Kidney (tissue), 14 donors: Measurements from ENCODE around the gene KCTD2. TPM values are rescaled to one million over a fixed set of nuclear protein-coding genes. Genes with fewer than 3 reads are reported as not detected.

Experiments used
- DNase-seq, 5 donors: peaks; one replicate each; pipeline ENCODE4 v3.0.0-alpha.2; 2013 to 2020
- FAIRE-seq: peaks from 2 replicates; lab custom pipeline; 2012; peaks lifted over from hg19 to GRCh38; lab: Jason Lieb, UNC
- H3K27ac ChIP-seq, 2 donors: one replicate each; pipeline ENCODE4 v1.7.0; 2013; ENCODE audit warnings: low read depth in 2 of 2, low read length in 2 of 2, inconsistent platforms in 1 of 2
- H3K27me3 ChIP-seq: one replicate; pipeline ENCODE4 v1.7.1; 2013; ENCODE audit warnings: low read length, inconsistent platforms; ENCODE audit not compliant: control insufficient read depth, insufficient read depth
- H3K36me3 ChIP-seq, 3 donors: one replicate each; pipeline versions ENCODE4 v1.7.0 to v1.7.1; 2013; ENCODE audit warnings: low read length in 3 of 3, control low read depth in 1 of 3, inconsistent platforms in 1 of 3; ENCODE audit not compliant: insufficient read depth in 3 of 3, control insufficient read depth in 2 of 3
- H3K4me1 ChIP-seq, 3 donors: one replicate each; pipeline versions ENCODE4 v1.7.0 to v1.7.1; 2013; ENCODE audit warnings: low read length in 3 of 3, inconsistent platforms in 1 of 3, low read depth in 1 of 3; ENCODE audit not compliant: control insufficient read depth in 2 of 3, insufficient read depth in 2 of 3
- H3K4me3 ChIP-seq, 3 donors: one replicate each; pipeline versions ENCODE4 v1.7.0 to v1.8.1; 2013; ENCODE audit warnings: low read length in 3 of 3, control low read depth in 1 of 3, inconsistent platforms in 1 of 3
- H3K9ac ChIP-seq, 3 donors: one replicate each; pipeline versions ENCODE4 v1.7.0 to v1.7.1; 2013; ENCODE audit warnings: low read length in 3 of 3, control low read depth in 1 of 3, inconsistent platforms in 1 of 3
- H3K9me3 ChIP-seq, 3 donors: one replicate each; pipeline versions ENCODE4 v1.7.0 to v1.7.1; 2013; ENCODE audit warnings: low read length in 3 of 3, control low read depth in 1 of 3, inconsistent platforms in 1 of 3; ENCODE audit not compliant: control insufficient read depth in 2 of 3, insufficient read depth in 1 of 3
- intact Hi-C: fragments of 100-400 bp; cut with DNase I; formaldehyde crosslinking; loops from one replicate; pipeline ENCODE4 v1.11.1; 2022
- polyA plus RNA-seq: library from polyadenylated mRNA; stranded (reverse); fragments of 350-450 nt; fragmentation: Illumina TruSeq; extraction: RNeasy Lipid Tissue Mini Kit (QIAGEN cat#74804); gene quantifications from one replicate; pipeline ENCODE4 v1.2.3, GENCODE V29; 2014; ENCODE audit warnings: low read depth, low replicate concordance; ENCODE audit not compliant: insufficient read depth
- total RNA-seq: library from RNA; stranded (reverse); fragmentation: NEBNext Ultra II Directional; extraction: Animal tissue kit (Norgen Biotek cat#: 25700); gene quantifications from one replicate; pipeline ENCODE4 v1.2.1, GENCODE V29; 2021
- TF ChIP-seq, protein P1 (sequence below): IDR thresholded peaks from 3 replicates; pipeline ENCODE4 v1.5.1; 2012; ENCODE audit warnings: mild to moderate bottlenecking, moderate library complexity, borderline replicate concordance; ENCODE audit not compliant: insufficient read depth; ENCODE audit errors: extremely low read depth
- donor health status: control.
- donor health status: control.
- donor health status: control.
- donor health status: control.
- donor health status: control.
- donor health status: DM: yes; HTN: yes; CAD: no.
- donor health status: Normal renal cell carcinoma (clear cell type).

Gene KCTD2
- total and polyA plus RNA-seq, 2 donors from 2014 or later = 26.0 to 30.2 TPM

DNA sequence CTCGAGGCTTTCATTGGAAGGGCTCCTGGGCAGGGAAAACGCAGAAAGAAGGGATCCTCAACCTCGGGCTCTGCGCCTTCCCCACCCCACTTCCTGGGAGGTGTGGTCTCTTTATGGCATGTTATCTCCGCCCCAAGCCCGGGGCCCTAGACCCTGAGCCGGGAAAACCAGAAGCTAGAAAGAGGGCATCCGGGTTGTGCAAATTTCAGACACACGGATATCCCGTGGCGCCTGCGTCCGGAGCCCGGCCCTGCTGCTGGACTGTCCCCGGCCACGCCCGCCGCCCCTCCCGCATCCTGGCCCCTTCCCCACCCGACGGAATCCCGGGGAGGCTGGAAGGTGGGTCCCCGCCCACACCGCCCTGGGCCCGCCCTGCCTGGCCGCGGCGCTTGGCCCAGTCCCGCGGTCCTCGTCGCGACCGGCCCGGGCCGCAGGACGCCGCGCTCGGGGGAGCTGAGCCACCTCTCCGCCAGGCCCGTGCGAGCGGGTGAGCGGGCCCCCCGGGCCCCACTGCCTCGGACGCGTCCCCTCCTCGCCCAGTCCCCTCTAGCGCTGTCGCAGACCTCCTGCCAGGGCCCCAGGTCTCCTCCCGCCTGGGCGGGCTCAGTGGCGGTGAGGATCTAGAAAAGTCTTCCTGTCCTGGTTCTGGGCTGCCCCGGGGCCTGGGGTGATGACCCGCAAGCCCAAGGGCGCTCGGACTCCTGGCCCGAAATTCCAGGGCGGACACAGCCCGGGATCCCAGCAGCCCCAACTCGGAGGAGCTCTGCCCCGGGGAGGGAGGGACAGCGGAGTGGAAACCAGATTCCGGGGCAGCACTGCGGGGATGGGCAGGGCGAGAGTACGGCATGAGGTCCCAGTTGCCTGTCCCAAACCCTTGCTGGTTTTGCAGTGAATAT lies 40.8 kb downstream of the KCTD2 start, which contains the start of gene SLC16A5:
Gene SLC16A5, plus strand, starts transcription at position 397 of the 896 bp plus-strand sequence. CDS start 5,683 bp downstream, outside the sequence.
- DNase-seq (peak; percentile 91 to 97 (median 93)), FAIRE-seq (no peak)
- TF ChIP-seq, protein P1, sequence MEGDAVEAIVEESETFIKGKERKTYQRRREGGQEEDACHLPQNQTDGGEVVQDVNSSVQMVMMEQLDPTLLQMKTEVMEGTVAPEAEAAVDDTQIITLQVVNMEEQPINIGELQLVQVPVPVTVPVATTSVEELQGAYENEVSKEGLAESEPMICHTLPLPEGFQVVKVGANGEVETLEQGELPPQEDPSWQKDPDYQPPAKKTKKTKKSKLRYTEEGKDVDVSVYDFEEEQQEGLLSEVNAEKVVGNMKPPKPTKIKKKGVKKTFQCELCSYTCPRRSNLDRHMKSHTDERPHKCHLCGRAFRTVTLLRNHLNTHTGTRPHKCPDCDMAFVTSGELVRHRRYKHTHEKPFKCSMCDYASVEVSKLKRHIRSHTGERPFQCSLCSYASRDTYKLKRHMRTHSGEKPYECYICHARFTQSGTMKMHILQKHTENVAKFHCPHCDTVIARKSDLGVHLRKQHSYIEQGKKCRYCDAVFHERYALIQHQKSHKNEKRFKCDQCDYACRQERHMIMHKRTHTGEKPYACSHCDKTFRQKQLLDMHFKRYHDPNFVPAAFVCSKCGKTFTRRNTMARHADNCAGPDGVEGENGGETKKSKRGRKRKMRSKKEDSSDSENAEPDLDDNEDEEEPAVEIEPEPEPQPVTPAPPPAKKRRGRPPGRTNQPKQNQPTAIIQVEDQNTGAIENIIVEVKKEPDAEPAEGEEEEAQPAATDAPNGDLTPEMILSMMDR = no peak
- peak within 1 kb of the TSS; percentile 58 to 70 (median 67) for H3K4me3 ChIP-seq
- H3K27ac ChIP-seq = peak within 1 kb of the TSS; percentile 89 to 92
- no peaks in the 10 kb centered on the region for H3K36me3 ChIP-seq
- H3K9me3 ChIP-seq = no peaks in the 10 kb centered on the region
- H3K4me1 ChIP-seq = peaks cover 7 to 47% (median 32%) of the 10 kb centered on the region in 3 donors
- no peaks in the 10 kb centered on the region for H3K27me3 ChIP-seq
- H3K9ac ChIP-seq = peak within 1 kb of the TSS; percentile 22 to 89 (median 67)
- intact Hi-C loops = no loop called here

DNA sequence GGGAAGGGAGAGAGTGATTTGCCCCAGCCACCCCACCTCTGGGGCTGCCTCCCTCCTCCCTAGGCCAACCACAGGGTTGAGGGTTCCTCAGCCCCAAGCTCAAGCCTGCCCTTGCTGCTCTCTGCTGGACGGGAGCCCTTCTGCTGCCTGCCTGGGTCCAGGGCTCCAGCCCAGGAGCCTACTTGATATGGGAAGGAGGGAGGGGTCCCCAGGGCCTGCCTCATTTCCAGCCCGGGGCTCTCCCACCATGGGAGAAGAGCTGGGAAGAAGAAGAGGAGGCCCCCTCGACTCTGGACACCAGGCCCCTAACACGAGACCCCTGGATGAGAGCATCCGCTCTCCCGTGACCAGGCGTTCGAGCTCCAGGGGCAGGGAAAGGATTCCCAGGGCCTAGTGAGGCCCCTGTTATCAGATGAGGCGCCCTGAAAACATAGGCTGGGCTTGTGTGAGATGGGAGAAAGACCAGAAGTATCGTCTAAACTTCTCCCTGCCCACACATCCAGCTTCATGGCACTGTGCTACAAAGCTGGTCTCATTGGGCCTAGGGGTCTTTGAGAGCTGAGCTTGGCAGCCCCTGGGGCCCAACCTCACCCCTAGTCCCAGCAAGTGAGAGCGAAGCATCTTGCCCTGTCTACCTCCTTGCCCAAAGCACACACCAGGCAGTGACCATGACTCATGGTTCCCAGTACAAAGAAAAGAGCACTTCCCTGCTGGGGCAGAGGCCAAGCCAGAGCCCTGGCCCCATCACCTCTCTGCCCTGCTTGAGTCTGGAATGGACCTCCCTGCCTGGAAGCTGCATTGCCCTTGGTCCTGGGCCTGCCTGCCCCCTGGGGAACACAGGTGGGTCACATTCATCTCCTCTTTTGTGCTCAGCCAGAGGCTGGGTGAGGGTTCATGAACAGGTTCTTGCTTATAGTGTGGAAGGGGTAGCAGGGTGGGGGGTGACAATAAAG lies 41.7 kb downstream of the KCTD2 start:
- DNase-seq (peak in 2 of 5 donors; percentile 34 to 66), FAIRE-seq (no peak)
- intact Hi-C loops = no loop called here
- Histone ChIP-seq H3K27ac (peak overlapping the region; percentile 89 to 92), H3K27me3 (no peaks in the 10 kb centered on the region), H3K36me3 (no peaks in the 10 kb centered on the region), H3K4me1 (peaks cover 6 to 54% (median 31%) of the 10 kb centered on the region in 3 donors), H3K9ac (peak overlapping the region; percentile 22 to 89 (median 67)), H3K4me3 (peak overlapping the region; percentile 51 to 70 (median 67)), H3K9me3 (no peaks in the 10 kb centered on the region)
- TF ChIP-seq, protein P1 = no peak

DNA sequence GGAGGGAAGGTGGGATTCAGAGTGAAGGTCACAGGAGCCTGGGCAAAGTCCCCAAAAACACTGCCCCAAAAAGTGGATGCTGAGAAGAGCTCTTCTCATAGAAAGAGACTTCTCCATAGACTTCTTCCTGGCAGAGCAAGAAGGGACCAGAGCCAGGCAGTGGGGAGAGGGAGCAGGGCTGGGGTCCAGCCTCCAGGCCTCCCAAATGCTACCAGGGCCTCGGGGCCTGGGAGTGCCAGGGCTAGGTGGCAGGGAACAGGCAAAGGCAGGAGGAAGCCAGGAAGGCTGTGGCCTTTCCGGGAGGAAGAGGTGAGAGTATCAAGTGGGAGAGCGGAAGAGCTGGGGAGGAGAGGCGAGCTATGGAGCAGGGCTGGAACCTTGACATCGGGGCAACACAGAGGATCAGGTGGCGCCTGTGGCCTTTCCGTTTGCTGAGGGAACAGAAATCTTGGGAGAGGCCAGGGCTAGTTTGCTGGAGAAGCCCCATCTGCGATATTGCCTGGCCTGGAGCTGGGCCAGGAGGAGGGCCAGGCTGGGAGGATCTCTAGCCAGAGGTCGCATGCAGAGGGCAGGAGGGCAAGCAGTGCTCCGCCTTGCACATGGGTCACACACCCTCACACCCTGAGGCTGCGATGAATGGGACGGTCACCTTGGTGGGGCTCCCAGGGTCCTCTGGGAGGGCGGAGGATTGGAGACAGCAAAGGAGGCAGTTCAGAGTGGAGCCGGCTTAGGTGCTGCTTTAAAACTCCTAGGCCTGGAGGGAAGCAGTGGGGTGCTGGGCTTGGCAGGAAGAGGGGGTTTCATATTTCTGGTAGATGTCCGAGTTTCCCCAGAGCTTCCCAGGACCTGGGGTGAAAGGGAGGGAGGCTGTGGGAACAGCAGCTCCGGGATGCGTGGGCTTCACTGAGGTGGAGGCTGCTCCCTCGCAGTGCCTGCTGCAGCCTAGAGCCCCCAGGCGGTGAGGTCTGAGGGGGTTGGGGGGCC lies 44.1 kb downstream of the KCTD2 start:
- H3K36me3 ChIP-seq = no peaks in the 10 kb centered on the region
- no peak for FAIRE-seq
- H3K4me3 ChIP-seq = peak overlapping the region; percentile 1 to 32 (median 16)
- no peaks in the 10 kb centered on the region for H3K27me3 ChIP-seq
- peak overlapping the region; percentile 65 to 71 for H3K27ac ChIP-seq
- intact Hi-C loops = no loop called here
- peaks cover 3 to 52% (median 19%) of the 10 kb centered on the region in 3 donors for H3K4me1 ChIP-seq
- DNase-seq = peak in 2 of 5 donors; percentile 29 to 82
- TF ChIP-seq, protein P1 = no peak
- H3K9me3 ChIP-seq = no peaks in the 10 kb centered on the region
- H3K9ac ChIP-seq = peak overlapping the region in 1 of 3 donors; percentile 56
